Keratinocyte (primary cell): ENCODE data around the gene IL22RA1. TPM values are rescaled to one million over a fixed set of nuclear protein-coding genes. Genes with fewer than 3 reads are reported as not detected.

ENCODE experiments used
- DNase-seq: peaks from one replicate; pipeline ENCODE4 v3.0.0-alpha.2; 2011; ENCODE audit warnings: low read depth, missing footprints, low spot score
- FAIRE-seq: peaks from 2 replicates; lab custom pipeline; 2011; peaks lifted over from hg19 to GRCh38; lab: Jason Lieb, UNC
- H2AFZ ChIP-seq: 2 replicates; pipeline ENCODE4 v1.6.0; 2012; ENCODE audit warnings: low read length, control low read depth, inconsistent platforms; ENCODE audit not compliant: control insufficient read depth
- H3K27ac ChIP-seq: 2 replicates; pipeline ENCODE4 v1.5.1; 2011; ENCODE audit warnings: low read length; ENCODE audit not compliant: control insufficient read depth, insufficient read depth
- H3K27me3 ChIP-seq: 3 replicates; pipeline ENCODE4 v1.6.0; 2011; ENCODE audit warnings: low read length; ENCODE audit not compliant: control insufficient read depth, insufficient read depth; ENCODE audit errors: extremely low read depth
- H3K36me3 ChIP-seq, 2 experiments: 2 replicates in 1 of 2; 3 replicates in 1 of 2; pipeline ENCODE4 v1.5.1; 2011; ENCODE audit warnings: low read length in 2 of 2, mild to moderate bottlenecking in 1 of 2; ENCODE audit not compliant: control insufficient read depth in 2 of 2, insufficient read depth in 2 of 2; ENCODE audit errors: extremely low read depth in 1 of 2
- H3K4me1 ChIP-seq: 3 replicates; pipeline ENCODE4 v1.5.1; 2011; ENCODE audit warnings: low read length; ENCODE audit not compliant: control insufficient read depth, insufficient read depth; ENCODE audit errors: extremely low read depth
- H3K4me2 ChIP-seq: 3 replicates; pipeline ENCODE4 v1.6.0; 2011; ENCODE audit warnings: low read depth, low read length; ENCODE audit not compliant: control insufficient read depth, insufficient read depth; ENCODE audit errors: extremely low read depth
- H3K4me3 ChIP-seq, 3 experiments: fragments of 200-600 bp in 1 of 3; sonication (generic) in 1 of 3; 2 replicates in 2 of 3; 3 replicates in 1 of 3; pipeline ENCODE4 v1.5.1; 2011 to 2016; ENCODE audit warnings: low read length in 3 of 3, mild to moderate bottlenecking in 3 of 3, control low read depth in 2 of 3, inconsistent platforms in 1 of 3, low read depth in 1 of 3, mixed read lengths in 1 of 3, mixed run types in 1 of 3, moderate library complexity in 1 of 3; ENCODE audit not compliant: control insufficient read depth in 2 of 3, insufficient read depth in 2 of 3; ENCODE audit errors: extremely low read depth in 1 of 3
- H3K79me2 ChIP-seq: 2 replicates; pipeline ENCODE4 v1.6.0; 2012; ENCODE audit warnings: low read length; ENCODE audit not compliant: control insufficient read depth, insufficient read depth
- H3K9ac ChIP-seq: 3 replicates; pipeline ENCODE4 v1.6.0; 2011; ENCODE audit warnings: low read length; ENCODE audit not compliant: control insufficient read depth, insufficient read depth; ENCODE audit errors: extremely low read depth
- H3K9me1 ChIP-seq: 3 replicates; pipeline ENCODE4 v1.6.0; 2011; ENCODE audit warnings: low read length; ENCODE audit not compliant: control insufficient read depth, insufficient read depth; ENCODE audit errors: extremely low read depth
- H3K9me3 ChIP-seq: 2 replicates; pipeline ENCODE4 v1.5.1; 2012; ENCODE audit warnings: low read depth, low read length; ENCODE audit not compliant: control insufficient read depth
- H4K20me1 ChIP-seq: 3 replicates; pipeline ENCODE4 v1.6.0; 2011; ENCODE audit warnings: low read length; ENCODE audit not compliant: control insufficient read depth, insufficient read depth; ENCODE audit errors: extremely low read depth
- EZH2 ChIP-seq: IDR thresholded peaks from one replicate; pipeline ENCODE4 v1.6.1; 2012; ENCODE audit warnings: inconsistent platforms, mild to moderate bottlenecking, low read length, moderate library complexity
- dilution Hi-C: fragments of 300-500 bp; cut with MboI; formaldehyde crosslinking; loops from one replicate; pipeline ENCODE4 v1.7.0; 2020; ENCODE audit warnings: low sequenced_read_pairs; ENCODE audit not compliant: extremely low pct_ligation_motif_present
- polyA plus RNA-seq, 5 experiments: library from polyadenylated mRNA; depleted of rRNA in 3 of 5; stranded (reverse) in 3 of 5; stranded (forward) in 1 of 5; unstranded in 1 of 5; fragments of >200 nt; gene quantifications; 1 replicate in 1 of 5; 2 replicates in 3 of 5; 3 replicates in 1 of 5; pipeline versions ENCODE4 v1.2.1 to v1.2.3, GENCODE V29; 2011 to 2012; ENCODE audit warnings: missing spikeins in 2 of 5, low read depth in 1 of 5, low replicate concordance in 1 of 5
- TF ChIP-seq, protein P1 (sequence below), 3 experiments: IDR thresholded peaks in 1 of 3; conservative IDR thresholded peaks in 1 of 3; optimal IDR thresholded peaks in 1 of 3; 2 replicates in 2 of 3; 3 replicates in 1 of 3; pipeline versions ENCODE3 to v1.5.1; 2011; ENCODE audit warnings: low read length in 3 of 3, mild to moderate bottlenecking in 3 of 3, moderate library complexity in 2 of 3, control low read depth in 1 of 3, inconsistent platforms in 1 of 3; ENCODE audit not compliant: insufficient read depth in 2 of 3; ENCODE audit errors: extremely low read depth in 1 of 3

IL22RA1 gene
- polyA plus RNA-seq, 1 donor (not counting 4 experiments of a cell fraction or from before 2014, with no cell fraction given) = 1.7 TPM

DNA sequence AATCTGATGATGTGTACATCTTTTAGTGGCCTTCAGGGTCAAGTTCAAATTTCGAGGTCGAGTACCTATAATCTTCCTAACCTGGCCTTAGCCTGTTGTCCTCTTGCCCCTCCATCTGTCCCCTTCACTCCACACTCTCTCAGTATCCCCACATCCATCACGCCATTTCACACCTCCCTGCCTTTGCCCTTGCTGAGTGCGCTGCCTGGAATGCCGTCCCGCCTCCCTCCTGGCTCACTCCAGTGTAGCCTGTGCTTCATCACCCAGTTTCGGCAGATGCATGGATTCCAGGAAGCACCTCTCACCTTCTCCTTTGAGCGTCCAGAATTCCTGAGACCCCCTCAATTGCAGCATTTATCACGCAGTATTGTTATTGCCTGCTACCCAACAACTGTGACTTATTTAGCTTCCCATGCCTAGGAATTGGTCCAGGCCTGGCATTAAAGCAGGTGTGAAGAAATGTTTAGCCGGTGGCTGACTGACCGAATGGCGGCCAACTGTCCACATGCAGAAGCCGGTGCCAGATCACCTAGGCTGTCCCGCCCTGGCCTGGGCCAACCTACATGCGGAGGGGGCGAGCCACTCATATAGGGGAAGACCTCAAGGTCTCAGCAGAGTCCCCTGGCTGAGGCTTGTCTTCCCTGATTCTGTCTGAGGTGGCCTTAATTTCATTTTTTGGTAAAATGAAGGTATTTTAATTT is 65.5 kb downstream of the IL22RA1 start:
- no peak for TF ChIP-seq EZH2
- TF ChIP-seq, protein P1, sequence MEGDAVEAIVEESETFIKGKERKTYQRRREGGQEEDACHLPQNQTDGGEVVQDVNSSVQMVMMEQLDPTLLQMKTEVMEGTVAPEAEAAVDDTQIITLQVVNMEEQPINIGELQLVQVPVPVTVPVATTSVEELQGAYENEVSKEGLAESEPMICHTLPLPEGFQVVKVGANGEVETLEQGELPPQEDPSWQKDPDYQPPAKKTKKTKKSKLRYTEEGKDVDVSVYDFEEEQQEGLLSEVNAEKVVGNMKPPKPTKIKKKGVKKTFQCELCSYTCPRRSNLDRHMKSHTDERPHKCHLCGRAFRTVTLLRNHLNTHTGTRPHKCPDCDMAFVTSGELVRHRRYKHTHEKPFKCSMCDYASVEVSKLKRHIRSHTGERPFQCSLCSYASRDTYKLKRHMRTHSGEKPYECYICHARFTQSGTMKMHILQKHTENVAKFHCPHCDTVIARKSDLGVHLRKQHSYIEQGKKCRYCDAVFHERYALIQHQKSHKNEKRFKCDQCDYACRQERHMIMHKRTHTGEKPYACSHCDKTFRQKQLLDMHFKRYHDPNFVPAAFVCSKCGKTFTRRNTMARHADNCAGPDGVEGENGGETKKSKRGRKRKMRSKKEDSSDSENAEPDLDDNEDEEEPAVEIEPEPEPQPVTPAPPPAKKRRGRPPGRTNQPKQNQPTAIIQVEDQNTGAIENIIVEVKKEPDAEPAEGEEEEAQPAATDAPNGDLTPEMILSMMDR (optimal IDR thresholded peaks at IDR 0.05 in 1 of 3, IDR thresholded peaks at IDR 0.05 in 1 of 3, conservative IDR thresholded peaks at IDR 0.05 in 1 of 3; ENCODE audit: extremely low read depth in 1 of 3, insufficient read depth in 2 of 3, low read length in 3 of 3) = no peak
- no peaks in the 10 kb centered on the region for H3K36me3 ChIP-seq
- H3K9ac ChIP-seq = no peak overlapping the region
- DNase-seq (no peak), FAIRE-seq (no peak)
- no peaks in the 10 kb centered on the region for H3K27me3 ChIP-seq
- H3K27ac ChIP-seq = no peak overlapping the region
- no peaks in the 10 kb centered on the region for H3K79me2 ChIP-seq
- H3K4me1 ChIP-seq = no peaks in the 10 kb centered on the region
- no peak overlapping the region for H3K4me2 ChIP-seq
- no peaks in the 10 kb centered on the region for H4K20me1 ChIP-seq
- no peak overlapping the region for H2AFZ ChIP-seq
- no peaks in the 10 kb centered on the region for H3K9me3 ChIP-seq
- dilution Hi-C loops = no loop called here
- no peak overlapping the region for H3K4me3 ChIP-seq
- H3K9me1 ChIP-seq = no peaks in the 10 kb centered on the region

DNA sequence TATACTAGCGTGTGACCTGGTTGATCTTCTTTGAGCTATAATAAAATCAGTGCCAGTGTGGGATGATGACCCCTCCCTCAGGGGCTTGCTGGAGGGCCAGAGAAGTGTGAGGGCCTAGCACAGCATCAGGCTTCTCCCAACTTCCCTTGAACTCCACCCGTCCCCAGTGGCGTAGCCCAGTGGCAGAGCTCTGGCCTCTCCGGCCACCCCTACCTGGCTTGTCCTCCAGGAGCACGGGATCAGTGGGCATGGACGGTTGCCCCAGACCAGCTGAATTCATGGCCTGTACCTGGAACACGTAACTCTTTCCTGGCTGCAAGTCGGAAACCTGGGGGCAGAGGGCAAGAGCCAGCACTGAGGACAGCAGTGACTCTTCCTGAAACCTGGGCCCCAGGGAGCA is 67.0 kb downstream of the IL22RA1 start:
- Histone ChIP-seq H3K36me3 (no peaks in the 10 kb centered on the region), H3K79me2 (no peaks in the 10 kb centered on the region), H3K4me1 (peaks cover 7% of the 10 kb centered on the region), H3K4me2 (no peak overlapping the region), H3K9ac (no peak overlapping the region), H3K9me3 (no peaks in the 10 kb centered on the region), H3K27me3 (no peaks in the 10 kb centered on the region), H3K4me3 (no peak overlapping the region), H3K9me1 (no peaks in the 10 kb centered on the region), H3K27ac (no peak overlapping the region), H2AFZ (no peak overlapping the region), H4K20me1 (no peaks in the 10 kb centered on the region)
- TF ChIP-seq, protein P1 (optimal IDR thresholded peaks at IDR 0.05 in 1 of 3, IDR thresholded peaks at IDR 0.05 in 1 of 3, conservative IDR thresholded peaks at IDR 0.05 in 1 of 3; ENCODE audit: extremely low read depth in 1 of 3, insufficient read depth in 2 of 3, low read length in 3 of 3) = no peak
- no peak for TF ChIP-seq EZH2
- dilution Hi-C loops = no loop called here
- FAIRE-seq (no peak), DNase-seq (no peak)
